Measurements from ENCODE around the gene SUCO. TPM values are rescaled to one million over a fixed set of nuclear protein-coding genes. Genes with fewer than 3 reads are reported as not detected.

Gene SUCO
- total RNA-seq, 1 donor from 2014 or later: 37.4 TPM

DNA sequence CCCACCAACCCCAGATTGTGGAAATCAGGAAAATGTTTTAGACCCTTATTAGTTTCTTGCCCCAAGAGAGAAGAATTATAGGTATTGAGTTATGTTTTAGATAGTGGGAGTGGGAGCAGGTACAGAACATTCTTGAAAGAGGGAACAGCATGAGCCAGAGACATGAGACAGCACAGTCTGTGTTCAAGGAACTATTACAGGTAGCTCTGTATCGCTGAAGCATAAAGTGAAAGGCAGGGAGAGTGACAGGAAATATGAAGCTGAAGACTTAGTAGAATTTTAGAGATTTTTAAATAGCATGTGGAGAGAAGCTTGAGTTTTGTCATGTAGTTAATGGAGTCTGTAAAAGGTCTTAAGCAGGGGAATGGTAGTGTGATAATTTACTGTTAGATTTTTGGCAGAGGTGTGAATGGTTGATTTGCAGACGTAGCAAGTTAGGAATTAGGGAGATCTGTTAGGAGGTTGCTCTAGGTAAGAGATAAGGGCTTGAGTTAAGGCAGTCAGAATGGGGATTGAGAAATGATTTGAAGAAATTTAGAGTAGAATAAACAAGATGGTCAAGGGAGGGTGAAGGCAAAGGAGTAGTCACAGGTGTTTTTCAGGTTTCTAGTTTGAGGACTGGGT, 11.6 kb downstream of the SUCO start:
- Histone ChIP-seq H3K36me3 (ENCODE audit: control insufficient read depth, insufficient read depth, low read length) (no peaks in the 10 kb centered on the region), H3K4me3 (ENCODE audit: low read depth, low read length) (no peak overlapping the region), H3K27me3 (ENCODE audit: control insufficient read depth, insufficient read depth, low read length) (no peaks in the 10 kb centered on the region)
- no peak for DNase-seq (ENCODE audit: low read depth)
- TF ChIP-seq, protein P1, sequence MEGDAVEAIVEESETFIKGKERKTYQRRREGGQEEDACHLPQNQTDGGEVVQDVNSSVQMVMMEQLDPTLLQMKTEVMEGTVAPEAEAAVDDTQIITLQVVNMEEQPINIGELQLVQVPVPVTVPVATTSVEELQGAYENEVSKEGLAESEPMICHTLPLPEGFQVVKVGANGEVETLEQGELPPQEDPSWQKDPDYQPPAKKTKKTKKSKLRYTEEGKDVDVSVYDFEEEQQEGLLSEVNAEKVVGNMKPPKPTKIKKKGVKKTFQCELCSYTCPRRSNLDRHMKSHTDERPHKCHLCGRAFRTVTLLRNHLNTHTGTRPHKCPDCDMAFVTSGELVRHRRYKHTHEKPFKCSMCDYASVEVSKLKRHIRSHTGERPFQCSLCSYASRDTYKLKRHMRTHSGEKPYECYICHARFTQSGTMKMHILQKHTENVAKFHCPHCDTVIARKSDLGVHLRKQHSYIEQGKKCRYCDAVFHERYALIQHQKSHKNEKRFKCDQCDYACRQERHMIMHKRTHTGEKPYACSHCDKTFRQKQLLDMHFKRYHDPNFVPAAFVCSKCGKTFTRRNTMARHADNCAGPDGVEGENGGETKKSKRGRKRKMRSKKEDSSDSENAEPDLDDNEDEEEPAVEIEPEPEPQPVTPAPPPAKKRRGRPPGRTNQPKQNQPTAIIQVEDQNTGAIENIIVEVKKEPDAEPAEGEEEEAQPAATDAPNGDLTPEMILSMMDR (IDR thresholded peaks at IDR 0.05; ENCODE audit: insufficient read depth, low read length, poor library complexity, severe bottlenecking): no peak

DNA sequence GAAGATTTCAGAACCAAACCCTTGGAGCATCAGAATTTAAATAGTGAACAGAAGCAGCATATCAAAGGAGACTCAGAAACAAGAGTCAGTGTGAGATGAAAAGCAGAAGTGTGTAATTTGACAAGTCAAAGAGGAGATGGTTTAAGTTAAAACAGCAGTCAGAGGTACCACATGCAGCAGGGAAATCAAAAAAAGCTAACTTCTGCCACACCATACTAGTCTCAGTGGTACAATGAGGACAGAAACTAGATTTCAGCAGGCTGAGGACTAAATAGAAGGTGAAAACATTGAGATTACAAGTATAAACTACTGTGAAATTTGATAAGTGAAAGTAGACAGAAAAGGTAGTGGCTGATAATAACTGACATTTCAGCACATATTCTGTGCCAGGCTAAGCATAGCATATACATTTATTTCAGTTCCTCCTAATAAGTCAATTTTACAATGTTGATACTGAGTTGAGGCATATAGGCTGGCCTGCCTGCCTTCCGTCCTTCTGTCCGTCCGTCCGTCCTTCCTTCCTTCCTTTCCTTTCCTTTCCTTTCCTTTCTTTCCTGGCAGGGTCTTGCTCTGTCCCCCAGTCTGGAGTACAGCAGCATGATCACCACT, 12.6 kb downstream of the SUCO start:
- DNase-seq (ENCODE audit: low read depth): no peak
- TF ChIP-seq, protein P1 (IDR thresholded peaks at IDR 0.05; ENCODE audit: insufficient read depth, low read length, poor library complexity, severe bottlenecking): no peak
- Histone ChIP-seq H3K27me3 (ENCODE audit: control insufficient read depth, insufficient read depth, low read length) (no peaks in the 10 kb centered on the region), H3K4me3 (ENCODE audit: low read depth, low read length) (no peak overlapping the region), H3K36me3 (ENCODE audit: control insufficient read depth, insufficient read depth, low read length) (no peaks in the 10 kb centered on the region)

DNA sequence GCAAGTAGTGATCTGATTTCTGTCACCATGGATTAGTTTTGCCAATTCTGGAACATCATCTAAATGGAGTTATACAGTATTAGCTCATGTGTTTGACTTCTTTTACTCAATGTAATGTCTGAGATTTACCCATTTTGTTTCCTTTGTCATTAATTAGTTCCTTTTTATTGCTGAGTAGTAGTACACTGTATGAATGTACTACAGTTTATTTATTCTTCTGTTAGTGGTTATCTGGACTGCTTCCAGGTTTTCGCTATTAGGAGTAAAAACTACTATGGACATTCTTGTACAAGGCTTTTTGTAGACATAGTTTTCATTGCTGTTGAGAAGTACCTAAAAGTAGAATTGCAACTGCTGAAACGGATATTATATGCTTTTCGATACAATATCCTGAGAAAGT, 14.1 kb downstream of the SUCO start:
- no peaks in the 10 kb centered on the region for H3K27me3 ChIP-seq (ENCODE audit: control insufficient read depth, insufficient read depth, low read length)
- no peak for DNase-seq (ENCODE audit: low read depth)
- TF ChIP-seq, protein P1 (IDR thresholded peaks at IDR 0.05; ENCODE audit: insufficient read depth, low read length, poor library complexity, severe bottlenecking): no peak
- H3K4me3 ChIP-seq (ENCODE audit: low read depth, low read length): no peak overlapping the region
- H3K36me3 ChIP-seq (ENCODE audit: control insufficient read depth, insufficient read depth, low read length): no peaks in the 10 kb centered on the region

DNA sequence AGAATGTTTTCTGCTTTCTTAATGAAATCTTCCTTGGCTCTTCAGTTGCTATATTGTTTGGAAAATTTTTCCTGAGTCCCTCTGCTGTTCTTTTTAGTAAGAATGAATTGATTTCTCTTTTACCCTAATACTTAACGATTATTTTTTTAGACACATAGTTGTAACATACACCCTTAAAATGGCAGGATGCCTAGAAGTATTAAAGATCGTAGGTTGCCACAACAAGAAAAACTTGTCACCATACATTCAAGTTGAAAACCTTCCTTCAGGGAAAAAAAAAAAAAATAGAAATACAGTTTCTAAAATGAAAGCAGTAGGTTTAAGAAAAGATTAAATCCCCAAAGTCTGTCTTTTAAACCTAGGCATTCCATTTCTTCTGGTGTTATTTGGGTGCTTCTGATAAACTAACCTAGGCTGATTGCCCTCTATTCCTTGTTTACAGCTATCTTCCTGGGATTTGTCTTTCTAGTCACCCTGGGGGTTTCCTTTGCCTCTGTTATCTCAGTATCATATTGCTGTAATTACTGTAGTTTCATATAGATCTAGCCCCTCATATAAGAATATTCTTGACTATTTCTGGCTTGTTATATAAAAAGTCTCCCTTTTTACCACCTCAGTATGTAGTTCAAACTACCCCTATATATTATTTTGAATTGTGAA, 16.8 kb downstream of the SUCO start:
- no peaks in the 10 kb centered on the region for H3K27me3 ChIP-seq (ENCODE audit: control insufficient read depth, insufficient read depth, low read length)
- no peaks in the 10 kb centered on the region for H3K36me3 ChIP-seq (ENCODE audit: control insufficient read depth, insufficient read depth, low read length)
- H3K4me3 ChIP-seq (ENCODE audit: low read depth, low read length): no peak overlapping the region
- TF ChIP-seq, protein P1 (IDR thresholded peaks at IDR 0.05; ENCODE audit: insufficient read depth, low read length, poor library complexity, severe bottlenecking): no peak
- DNase-seq (ENCODE audit: low read depth): no peak

DNA sequence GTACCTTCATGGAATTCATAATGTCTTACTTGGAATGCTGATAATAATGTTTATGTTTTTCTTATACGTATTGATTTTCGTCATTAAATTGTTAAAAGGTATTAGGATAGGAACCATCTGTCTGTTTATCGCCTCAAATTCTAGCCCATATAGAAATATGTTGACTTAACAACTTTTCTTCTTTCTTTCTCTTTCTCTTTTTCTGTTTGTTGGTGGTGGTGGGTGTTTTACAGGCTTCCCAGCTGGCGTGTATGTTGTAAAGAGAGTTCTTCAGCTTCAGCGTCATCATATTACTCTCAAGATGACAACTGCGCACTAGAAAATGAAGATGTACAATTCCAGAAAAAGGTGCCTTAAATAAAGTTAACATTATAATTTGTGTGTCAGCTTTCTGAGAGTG, 18.3 kb downstream of the SUCO start:
- Histone ChIP-seq H3K36me3 (ENCODE audit: control insufficient read depth, insufficient read depth, low read length) (no peaks in the 10 kb centered on the region), H3K27me3 (ENCODE audit: control insufficient read depth, insufficient read depth, low read length) (no peaks in the 10 kb centered on the region), H3K4me3 (ENCODE audit: low read depth, low read length) (no peak overlapping the region)
- DNase-seq (ENCODE audit: low read depth): no peak
- TF ChIP-seq, protein P1 (IDR thresholded peaks at IDR 0.05; ENCODE audit: insufficient read depth, low read length, poor library complexity, severe bottlenecking): no peak
